ENCODE measurements around the gene FAM76A.

- TF ChIP-seq, protein P1, sequence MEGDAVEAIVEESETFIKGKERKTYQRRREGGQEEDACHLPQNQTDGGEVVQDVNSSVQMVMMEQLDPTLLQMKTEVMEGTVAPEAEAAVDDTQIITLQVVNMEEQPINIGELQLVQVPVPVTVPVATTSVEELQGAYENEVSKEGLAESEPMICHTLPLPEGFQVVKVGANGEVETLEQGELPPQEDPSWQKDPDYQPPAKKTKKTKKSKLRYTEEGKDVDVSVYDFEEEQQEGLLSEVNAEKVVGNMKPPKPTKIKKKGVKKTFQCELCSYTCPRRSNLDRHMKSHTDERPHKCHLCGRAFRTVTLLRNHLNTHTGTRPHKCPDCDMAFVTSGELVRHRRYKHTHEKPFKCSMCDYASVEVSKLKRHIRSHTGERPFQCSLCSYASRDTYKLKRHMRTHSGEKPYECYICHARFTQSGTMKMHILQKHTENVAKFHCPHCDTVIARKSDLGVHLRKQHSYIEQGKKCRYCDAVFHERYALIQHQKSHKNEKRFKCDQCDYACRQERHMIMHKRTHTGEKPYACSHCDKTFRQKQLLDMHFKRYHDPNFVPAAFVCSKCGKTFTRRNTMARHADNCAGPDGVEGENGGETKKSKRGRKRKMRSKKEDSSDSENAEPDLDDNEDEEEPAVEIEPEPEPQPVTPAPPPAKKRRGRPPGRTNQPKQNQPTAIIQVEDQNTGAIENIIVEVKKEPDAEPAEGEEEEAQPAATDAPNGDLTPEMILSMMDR (conservative IDR thresholded peaks at IDR 0.05 in 1 of 2, IDR thresholded peaks at IDR 0.05 in 1 of 2; ENCODE audit: low read depth in 1 of 2, low read length in 2 of 2) = no peak
- no peak for TF ChIP-seq EZH2 (IDR thresholded peaks at IDR 0.05; ENCODE audit: low read length, missing control alignments)
These were observed 1.4 kb downstream of the FAM76A start for GRCh38 chr1:27727126-27727525.
